Fibroblast of villous mesenchyme (primary cell): ENCODE results near the gene SP5. TPM values are rescaled to one million over a fixed set of nuclear protein-coding genes. Genes with fewer than 3 reads are reported as not detected.

Experiments used
- DNase-seq: peaks from one replicate; pipeline ENCODE4 v3.0.0-alpha.2; 2010; ENCODE audit warnings: low read depth
- H3K4me3 ChIP-seq: 2 replicates; pipeline ENCODE4 v1.5.1; 2011; ENCODE audit warnings: low read depth, mild to moderate bottlenecking, low read length
- total RNA-seq: library from RNA; depleted of rRNA; stranded (reverse); fragments of >200 nt; gene quantifications from 2 replicates; pipeline ENCODE4 v1.2.3, GENCODE V29; 2012
- TF ChIP-seq, protein P1 (sequence below): IDR thresholded peaks from 2 replicates; pipeline ENCODE4 v1.5.1; 2012; ENCODE audit warnings: low read depth, mild to moderate bottlenecking, low read length; ENCODE audit not compliant: insufficient read depth

Gene SP5
- total RNA-seq, 1 donor = not detected

DNA sequence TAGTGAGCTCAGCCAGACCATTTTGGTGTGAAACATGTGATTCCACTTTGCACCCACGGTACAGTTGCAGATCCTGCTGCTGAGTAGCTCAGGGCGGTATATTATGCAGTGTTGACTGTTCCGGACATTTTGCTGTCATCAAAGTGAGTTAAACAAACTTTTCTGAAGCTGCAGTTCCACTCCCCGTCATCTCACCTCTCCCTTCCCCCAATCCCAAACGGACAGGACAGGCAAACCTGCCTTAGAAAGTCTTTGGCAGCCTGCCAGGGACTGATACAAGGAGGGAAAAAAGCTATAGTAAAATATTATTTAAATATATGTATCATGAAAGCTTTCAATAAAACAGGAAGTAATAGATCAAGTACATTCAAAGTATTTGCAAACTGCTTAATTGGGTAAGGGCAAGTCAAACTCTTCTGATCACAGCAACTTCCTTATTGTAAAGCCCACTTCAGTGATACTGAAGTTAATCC is 35.5 kb upstream of the SP5 start:
- TF ChIP-seq, protein P1, sequence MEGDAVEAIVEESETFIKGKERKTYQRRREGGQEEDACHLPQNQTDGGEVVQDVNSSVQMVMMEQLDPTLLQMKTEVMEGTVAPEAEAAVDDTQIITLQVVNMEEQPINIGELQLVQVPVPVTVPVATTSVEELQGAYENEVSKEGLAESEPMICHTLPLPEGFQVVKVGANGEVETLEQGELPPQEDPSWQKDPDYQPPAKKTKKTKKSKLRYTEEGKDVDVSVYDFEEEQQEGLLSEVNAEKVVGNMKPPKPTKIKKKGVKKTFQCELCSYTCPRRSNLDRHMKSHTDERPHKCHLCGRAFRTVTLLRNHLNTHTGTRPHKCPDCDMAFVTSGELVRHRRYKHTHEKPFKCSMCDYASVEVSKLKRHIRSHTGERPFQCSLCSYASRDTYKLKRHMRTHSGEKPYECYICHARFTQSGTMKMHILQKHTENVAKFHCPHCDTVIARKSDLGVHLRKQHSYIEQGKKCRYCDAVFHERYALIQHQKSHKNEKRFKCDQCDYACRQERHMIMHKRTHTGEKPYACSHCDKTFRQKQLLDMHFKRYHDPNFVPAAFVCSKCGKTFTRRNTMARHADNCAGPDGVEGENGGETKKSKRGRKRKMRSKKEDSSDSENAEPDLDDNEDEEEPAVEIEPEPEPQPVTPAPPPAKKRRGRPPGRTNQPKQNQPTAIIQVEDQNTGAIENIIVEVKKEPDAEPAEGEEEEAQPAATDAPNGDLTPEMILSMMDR = no peak
- no peak overlapping the region for H3K4me3 ChIP-seq
- no peak for DNase-seq

DNA sequence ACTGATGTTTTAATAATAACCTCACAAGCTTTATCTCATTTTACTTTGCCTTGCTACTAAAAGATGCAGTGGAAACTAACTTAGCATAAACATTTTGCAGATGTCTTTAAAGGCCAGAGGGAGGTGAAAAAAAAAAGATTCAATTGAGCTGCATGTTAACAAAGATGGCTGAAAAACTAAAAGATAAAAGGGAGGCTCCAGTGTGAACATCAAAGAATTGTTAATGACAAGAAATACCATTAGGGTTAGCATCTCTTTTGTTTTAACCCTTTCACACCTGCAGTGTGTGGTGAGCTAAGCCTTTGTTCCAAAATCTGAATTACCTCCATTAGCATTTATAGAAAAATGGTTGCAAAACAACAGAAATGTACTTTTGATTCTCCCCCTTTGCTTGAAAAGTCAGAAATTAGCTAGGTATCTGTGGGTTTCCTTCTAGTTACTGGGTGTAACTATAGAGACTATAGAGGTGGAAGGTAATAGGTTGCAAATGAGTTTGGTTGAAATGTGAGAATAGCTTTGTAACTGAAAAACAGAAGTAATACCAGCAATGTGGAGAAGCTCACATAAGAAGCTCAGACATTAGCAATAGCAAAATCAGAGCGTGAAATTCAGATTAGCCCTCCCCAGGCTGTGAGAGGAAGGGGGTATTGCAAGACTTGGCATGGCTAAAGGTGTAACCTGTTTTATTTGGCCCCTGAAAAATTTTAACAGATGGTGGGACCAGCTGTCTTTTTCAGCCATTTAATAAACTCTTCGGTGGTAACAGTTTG is 34.8 kb upstream of the SP5 start:
- no peak for DNase-seq
- H3K4me3 ChIP-seq = no peak overlapping the region
- TF ChIP-seq, protein P1 = no peak

DNA sequence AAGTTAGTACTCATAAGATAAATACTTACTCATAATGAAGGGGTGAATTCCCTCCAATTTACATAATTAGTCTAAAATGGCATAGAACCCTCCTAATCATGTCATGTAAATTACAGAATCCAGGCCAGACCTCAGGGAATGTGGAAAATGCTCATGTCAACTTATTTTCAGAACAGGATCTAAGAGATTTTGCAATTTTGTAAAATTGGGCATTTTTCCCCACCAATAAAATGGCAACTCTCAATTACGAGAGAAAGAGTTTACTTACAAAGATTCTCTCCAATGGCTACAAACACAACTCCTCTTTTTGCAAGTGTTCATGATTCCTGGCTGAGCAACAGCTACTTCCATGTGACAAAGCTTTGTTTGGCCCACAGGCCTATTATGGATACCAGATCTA is 33.8 kb upstream of the SP5 start:
- TF ChIP-seq, protein P1 = no peak
- H3K4me3 ChIP-seq = no peak overlapping the region
- no peak for DNase-seq

DNA sequence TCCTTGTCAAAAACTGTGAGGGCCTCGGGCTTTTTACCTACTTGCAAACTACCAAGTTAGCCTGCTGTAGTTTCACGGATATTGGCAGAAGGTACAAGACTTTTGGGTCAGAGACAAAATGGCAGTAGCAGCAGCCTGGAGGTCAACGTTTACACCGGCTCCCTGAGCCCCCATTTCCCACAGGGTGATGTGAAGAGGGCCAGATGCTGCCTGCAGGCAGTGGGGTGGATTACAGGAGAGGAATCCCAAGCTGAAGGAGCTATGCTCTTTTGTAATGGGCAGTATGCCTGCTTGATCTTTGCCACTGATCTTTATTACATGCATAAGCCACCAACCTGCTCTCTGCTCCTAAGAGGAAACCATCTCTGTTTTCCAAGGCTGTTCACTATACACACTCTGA is 29.5 kb upstream of the SP5 start:
- TF ChIP-seq, protein P1 = no peak
- DNase-seq = no peak
- no peak overlapping the region for H3K4me3 ChIP-seq

DNA sequence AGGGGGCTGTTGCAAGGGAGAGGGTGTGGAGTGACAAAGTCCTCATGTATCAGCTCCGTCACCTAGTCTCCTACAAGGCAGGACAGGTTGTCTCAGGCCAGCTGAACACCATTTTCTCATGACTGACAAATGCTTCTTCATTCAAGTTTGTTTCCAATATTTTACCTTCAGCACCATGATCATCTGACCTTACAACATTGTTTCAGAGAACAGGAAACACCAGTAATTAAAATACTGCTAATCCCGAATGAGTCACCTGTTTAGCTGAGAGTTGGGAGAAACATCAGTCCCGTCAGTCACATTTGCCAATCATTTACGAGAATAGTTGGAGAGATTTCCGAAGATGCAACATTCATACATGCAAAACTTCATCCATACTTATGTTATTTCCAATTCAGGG is 25.7 kb upstream of the SP5 start:
- DNase-seq = no peak
- TF ChIP-seq, protein P1 = no peak
- no peak overlapping the region for H3K4me3 ChIP-seq

DNA sequence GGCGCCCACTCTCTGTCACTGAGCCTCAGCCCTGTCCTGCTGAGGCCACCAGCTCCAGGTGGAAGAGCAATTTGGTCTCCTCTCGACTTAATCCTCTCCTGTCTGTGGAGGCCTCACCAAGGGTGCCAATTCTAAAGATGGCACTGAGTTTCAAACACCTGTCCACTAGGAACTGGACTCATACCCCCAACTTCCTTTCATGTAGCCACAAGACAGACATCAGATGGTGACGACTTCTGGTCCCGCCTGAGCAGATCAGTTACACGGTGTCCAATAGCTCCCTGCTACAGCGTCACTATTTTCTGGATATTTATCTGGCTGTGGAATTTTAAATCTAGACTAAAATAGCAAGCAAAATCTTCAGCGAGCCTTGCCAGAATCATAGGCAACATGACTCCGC is 24.5 kb upstream of the SP5 start:
- TF ChIP-seq, protein P1 = no peak
- DNase-seq = no peak
- no peak overlapping the region for H3K4me3 ChIP-seq

DNA sequence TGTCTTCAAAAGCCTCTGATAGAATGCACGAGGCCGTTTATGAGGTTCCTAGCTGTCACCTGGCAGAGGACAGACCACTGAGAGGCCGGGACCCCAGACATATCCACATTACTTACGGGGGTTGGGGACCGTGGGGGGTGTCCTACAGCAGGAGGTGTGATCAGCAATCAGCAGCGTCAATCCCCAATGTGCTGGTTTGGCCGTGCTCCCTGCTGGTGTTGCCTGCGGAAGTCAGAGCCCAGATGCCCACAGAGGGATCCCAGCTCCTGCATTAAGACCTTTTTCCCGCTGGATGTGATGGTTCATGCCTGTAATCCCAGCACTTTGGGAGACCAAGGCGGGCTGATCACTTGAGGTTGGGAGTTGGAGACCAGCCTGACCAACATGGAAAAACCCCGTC is 20.8 kb upstream of the SP5 start:
- TF ChIP-seq, protein P1 = no peak
- no peak for DNase-seq
- no peak overlapping the region for H3K4me3 ChIP-seq
